Right renal cortex interstitium (tissue), 3 donors: Measurements from ENCODE around the gene FREM1. TPM values are rescaled to one million over a fixed set of nuclear protein-coding genes. Genes with fewer than 3 reads are reported as not detected.

Experiments used
- DNase-seq, 3 donors: peaks; one replicate each; pipeline ENCODE4 v3.0.0-alpha.2; 2013; ENCODE audit warnings: low read depth in 3 of 3, low spot score in 2 of 3
- polyA plus RNA-seq, 3 donors: library from polyadenylated mRNA; unstranded; fragments of 120-200 nt; gene quantifications; one replicate each; pipeline ENCODE4 v1.2.1, GENCODE V29; 2013; ENCODE audit not compliant: insufficient read length in 3 of 3

FREM1 gene
- polyA plus RNA-seq, 3 donors = 173 to 182 (median 177) TPM

DNA sequence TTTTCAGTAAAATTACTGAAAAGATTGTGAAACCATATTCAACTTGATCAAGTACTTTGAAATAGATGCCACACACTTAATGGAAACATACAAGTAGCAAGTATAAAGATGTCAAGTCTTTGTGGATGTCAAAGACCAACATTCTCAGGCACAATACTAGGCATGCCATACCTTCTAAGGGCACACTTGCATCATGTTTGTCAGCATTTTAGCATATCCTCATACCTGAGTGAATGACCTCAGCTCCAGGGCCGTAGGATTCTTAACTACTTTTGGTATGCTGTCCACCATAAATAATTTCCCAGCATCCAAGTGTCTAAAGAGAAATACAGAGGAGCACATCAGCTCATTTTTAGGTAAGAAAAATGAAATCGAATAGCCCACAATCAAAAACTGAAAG is 86.4 kb downstream of the FREM1 start:
- DNase-seq = no peak

DNA sequence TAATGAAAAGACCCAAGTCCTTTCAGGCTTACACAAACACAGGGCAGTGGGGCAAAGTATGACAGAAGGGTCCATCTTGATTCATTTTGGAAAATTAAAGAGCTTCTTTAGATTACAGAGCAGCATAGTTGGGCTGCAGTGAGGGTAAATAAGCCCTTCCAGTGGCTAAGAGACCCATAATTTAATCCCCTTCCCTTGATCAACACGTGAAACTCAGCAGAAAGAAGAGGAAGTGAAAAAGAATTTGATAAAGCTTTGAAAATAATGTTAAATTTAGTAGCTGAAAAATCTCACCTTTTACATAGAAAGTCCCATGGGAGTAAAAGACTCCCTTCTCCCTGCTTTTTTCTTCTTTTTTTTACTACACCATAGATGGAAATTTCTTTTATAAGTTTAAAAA is 87.6 kb downstream of the FREM1 start:
- no peak for DNase-seq

DNA sequence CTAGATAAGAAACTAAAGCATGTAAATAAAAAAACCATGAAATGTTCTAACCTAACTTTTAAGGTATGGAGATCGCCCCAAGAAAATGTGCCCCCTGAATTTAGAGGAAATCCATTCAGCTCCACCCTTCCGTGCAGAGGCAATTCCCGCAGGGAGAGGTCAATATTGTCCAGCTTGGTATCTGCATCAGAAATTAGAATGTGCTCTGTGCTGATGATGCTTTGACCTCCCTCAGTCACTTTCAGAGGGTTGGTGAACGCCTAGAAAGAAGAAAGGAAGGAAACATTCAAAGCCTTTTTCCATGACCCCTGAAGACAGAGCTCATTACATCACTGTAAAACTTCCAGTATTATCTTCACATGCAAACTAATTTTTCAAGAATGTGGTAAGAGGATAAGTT is 91.0 kb downstream of the FREM1 start:
- no peak for DNase-seq

DNA sequence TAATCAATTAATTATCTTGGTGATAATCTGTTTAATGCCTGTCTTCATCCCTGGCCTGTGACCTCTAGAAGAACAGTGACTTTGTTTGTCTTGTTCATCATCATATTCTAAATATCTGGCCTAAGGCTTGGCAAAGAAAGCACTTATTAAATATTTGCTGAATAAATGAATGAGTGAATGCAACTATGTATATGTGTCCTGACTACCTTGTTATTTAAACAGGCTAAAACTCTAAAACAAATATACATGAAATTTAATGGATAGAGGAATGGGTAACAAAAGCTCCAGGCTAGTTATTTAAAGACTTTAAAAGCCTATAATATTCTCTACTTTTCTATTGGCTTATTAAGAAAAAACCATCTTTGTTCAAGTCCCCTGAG is 96.0 kb downstream of the FREM1 start:
- DNase-seq = no peak

DNA sequence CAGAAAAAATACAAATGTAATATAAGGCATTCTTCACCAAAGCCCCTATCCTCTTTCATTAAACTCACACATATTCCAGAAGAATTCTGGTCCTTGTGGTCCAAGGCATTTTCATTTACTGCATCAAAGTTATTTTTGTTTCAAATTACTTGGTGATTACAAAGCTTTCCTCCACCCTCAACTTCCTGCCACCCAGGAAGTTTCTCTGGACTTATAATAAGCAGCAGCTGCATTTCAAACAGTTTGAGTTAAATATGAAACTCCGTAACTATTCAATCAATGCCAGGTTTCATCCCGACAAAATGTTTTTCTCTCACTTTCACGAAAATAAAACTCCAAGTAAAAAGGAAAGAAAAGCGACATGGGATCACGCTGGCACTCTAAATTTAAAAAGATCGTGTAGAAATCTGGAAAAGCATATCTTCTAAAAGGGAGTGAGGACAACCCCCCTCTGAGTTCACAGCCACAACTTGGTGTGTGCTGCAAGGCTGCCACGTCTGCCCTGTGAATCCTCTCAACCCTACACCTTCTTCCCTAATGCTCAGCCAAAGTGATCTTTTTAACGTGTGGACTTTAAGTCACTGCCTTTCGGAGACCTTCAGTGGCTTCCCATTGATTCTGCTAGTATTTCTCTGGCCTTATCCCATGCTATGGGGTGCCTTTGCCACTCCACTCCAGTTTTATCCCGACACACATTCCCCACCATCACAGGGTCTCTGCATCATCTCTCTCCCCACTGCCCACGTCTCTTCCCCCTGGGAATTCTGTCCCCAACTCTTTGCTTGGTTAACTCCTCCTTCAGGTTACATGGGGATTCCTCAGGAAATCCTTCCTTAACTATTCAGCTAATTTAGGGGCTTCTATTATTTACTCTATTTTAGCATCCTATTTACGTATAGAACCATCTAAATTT is 96.6 kb downstream of the FREM1 start:
- DNase-seq = no peak

DNA sequence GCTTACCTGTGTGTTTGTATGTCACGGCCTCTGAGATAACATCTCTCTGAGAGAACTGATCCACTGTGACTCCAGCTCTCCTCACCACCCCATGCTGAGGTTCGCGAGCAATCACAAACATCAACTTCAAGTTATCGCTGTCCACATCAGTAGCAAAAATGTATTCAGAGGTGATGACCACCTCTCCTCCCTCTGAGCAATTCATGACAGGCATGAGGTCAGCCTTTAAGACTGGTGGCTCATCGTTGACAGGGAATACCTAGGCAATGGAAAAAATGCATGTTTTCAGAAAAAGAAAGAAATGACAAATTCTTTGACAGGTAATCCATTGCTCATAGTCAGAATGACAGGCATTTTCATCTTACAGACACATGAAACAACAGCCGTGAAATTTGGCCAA is 97.4 kb downstream of the FREM1 start:
- no peak for DNase-seq

DNA sequence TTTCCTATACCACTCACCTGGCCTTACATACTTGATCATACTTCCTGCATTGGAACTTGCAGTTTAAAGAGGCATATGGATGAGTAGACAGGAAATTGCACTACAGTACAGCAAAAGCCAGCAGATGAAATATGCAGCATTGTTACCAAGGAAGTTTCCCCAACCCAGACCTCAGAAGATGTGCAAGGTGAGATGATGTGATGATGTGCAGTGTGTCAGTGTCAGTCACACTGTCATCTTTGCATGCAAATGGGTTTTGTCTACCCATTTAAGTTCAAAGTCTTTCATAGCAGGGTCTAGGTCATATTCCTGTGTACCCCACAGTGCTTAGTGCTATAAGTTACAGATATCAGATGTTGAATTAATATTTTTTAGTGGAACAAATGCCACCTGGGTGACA is 98.4 kb downstream of the FREM1 start:
- DNase-seq = no peak

DNA sequence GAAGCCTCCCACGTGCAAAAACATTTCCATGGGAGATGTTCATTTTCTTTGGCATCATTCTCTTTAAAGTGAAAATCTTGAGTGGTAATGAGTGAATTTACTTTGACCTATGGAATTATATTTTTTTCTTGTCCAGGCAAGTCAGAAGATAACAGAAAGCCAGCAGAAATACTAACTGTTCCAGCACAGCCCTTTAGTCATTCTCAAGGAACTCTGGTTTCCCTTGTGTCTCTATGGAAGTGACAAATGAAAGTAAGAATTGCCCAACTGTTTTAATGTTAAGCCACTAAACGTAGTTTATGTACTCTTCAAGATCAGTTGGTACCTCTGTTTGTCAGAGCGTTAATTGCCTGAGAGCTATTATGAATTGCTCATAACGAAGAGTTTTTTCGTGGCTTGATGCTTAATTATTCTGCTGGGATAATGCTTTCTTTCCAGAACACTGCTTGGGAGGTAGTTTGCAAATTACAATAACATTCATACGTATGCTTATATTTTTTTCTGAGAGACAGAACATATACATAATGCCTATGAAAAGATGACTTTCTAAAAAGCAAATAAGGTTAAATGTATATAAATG is 103.2 kb downstream of the FREM1 start:
- DNase-seq = no peak

DNA sequence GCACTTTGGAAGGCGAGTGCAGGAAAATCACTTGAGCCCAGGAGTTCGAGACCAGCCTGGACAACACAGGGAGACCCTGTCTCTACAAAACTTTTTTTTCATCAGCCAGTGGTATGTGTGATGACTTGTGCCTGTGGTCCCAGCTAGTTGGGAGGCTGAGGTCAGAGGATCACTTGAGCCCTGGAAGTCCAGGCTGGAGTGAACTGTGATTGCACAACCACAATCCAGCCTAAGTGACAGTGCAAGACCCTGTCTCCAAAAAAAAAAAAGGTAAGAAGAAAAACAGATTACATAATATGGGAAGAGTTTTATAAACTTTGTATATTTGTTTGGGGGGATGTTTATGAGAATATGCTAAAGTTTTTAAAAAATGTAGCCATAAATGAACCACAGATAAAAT is 111.2 kb downstream of the FREM1 start:
- DNase-seq = no peak

DNA sequence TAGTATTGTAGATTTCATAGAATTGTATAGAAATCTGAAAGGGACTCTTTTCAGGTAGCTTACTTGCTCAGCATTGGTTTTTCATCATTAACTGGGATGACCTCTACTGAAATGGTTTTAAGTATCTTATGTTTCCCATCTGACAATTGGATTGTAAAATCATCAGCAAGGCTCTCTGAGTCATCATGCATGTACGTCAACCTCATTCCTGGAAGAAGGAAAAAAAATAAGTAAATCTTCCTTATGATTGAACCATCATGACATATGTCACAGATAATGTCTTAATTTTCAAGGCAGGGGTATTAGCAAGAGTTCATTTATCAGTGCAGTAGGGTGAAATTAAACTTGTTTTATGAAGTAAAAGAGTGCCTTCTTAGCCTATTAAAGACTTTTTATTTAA is 112.8 kb downstream of the FREM1 start:
- DNase-seq = no peak

DNA sequence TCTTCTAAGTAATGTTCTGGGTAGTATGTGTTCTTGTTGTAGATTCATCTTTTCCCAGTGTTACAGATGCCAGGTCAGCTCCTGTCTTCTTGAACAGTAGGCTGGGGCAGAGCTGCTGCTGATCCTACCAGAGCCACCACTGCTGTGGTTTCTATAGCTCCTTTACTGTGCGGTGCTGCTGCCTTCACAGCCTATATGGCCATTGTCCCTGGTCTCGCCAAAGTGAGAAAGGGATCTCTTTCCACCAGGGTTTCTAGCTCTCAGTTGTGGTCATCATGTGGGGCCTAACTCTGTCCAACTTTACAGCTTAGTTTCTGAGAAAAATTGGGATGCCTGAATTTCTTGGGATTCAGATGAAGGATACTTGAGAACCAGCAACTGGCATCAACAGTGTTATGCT is 116.8 kb downstream of the FREM1 start:
- no peak for DNase-seq

DNA sequence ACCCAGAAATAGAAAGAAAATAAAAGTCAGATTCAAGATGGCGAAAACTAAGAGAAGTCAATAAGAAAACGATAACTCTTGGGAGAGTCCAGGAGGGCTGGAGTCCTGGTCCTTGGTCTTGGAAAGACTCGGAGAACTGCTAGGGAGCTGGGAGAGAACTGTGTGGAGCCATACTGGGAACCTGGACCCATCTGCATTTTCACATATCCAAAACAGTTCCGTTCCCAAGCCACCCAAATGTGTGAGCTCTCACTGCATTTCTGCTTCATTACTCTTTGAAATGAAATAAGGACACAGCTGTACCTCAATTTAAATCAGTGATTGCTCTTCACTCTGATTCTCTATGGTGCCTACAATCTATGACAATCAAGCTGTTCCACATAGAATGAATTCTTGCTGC is 119.6 kb downstream of the FREM1 start:
- no peak for DNase-seq

DNA sequence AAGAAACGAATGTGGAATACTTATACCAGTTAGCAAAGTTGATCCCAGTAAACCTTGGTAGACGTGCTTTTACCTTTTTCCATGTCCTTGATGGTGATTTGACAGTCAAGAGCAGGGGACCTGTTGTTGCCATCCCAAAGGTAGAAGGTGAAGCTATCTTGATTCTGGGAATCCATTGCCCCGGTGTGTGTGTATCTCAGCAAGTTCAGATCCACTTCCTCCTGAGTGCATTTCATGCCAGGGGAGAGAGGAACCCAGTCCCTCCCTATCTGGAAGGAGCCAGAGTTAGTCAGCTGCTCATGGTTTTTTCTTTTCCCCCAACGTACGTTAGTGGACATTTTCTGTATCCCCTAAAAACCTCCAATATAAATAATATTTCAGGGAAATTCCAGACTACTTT is 121.4 kb downstream of the FREM1 start:
- DNase-seq = no peak

DNA sequence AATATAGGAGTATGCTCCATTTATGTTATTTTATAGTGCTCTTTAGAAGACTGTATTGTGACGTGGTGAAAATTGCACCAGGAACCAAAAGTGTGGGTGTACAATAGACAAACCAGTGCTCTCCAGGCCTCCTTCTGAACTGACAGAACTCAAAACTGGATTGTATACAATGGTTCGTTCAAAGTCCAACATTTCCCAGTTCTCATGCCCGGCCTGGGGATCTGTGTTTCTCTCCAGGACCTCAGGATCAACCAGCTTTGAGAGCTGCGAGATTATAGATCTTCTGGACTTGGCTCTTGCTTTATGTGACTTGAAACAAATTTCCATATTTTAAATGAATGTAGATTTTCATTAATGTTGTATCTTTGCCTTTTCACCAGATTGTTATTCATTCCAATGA is 126.9 kb downstream of the FREM1 start:
- DNase-seq = no peak

DNA sequence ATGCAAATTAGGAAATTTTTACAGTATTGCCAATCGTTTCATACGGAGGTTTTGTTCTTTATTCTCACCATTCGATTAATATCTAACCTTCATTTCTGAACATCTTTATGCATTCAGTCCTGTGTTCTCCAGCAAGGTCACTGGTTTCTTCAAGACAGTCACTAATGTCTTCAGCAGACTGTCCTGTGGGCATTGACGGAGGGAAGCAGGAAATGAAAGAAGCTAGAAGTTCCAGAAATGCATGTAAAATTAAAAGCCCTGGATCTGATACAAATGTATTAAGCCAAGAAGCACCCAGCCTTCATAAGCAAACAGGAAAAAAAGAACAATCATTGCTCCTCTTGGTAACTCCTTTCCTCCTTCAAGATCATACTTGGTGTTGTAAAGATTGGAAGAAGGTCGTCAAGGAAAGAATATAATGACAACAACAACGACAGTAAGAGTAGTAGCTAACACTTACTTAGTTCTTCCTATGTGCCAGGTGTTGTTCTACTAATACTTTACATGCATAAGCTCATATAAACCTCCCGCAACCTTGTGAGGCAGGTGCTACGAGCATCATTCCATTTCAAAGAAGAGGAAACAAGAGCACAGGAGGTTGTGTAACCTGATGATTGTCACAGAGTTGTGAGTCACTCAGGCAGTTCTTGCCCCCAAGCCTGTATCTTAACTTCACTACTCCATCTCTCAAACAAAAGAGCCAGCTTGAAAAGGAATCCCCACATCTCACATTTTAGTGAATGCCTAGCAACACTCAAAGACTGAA is 127.8 kb downstream of the FREM1 start:
- no peak for DNase-seq

DNA sequence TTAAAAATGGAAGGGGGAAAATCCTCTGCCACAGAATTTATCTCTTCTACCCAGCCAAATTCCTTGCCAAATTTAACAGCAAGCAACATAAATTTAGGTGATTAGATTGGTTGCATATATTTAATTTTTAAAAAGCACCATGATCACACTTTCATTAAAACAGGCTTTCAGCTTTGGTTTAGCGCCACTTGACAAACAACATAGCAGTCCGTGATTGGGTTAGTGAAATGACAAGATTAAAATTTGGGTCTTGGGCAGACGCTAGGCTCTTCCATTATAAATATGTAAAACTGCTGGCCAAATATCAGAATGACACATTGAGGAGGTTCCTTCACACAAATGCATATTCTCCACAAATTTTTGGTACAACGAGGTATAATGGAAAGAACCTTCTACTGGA is 129.5 kb downstream of the FREM1 start:
- DNase-seq = no peak

DNA sequence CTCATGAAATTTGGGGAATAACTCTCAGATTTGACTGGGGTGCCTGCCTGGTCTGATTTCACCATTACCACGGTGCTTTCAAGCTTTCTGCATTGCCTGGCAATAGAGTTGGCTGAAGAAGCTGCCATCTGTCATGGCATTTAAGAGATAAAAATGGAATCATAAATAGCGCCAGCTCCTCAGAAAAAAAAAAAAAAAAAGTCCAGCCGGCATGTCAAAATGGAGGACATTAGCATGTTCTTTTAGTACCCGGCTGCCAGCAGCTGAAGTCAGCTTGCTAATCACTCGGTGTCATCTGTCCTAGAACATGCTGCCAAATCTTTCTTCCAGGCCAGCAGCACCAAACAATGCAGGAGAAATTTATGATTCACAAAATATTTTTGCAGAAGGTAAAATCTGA is 130.0 kb downstream of the FREM1 start:
- no peak for DNase-seq

DNA sequence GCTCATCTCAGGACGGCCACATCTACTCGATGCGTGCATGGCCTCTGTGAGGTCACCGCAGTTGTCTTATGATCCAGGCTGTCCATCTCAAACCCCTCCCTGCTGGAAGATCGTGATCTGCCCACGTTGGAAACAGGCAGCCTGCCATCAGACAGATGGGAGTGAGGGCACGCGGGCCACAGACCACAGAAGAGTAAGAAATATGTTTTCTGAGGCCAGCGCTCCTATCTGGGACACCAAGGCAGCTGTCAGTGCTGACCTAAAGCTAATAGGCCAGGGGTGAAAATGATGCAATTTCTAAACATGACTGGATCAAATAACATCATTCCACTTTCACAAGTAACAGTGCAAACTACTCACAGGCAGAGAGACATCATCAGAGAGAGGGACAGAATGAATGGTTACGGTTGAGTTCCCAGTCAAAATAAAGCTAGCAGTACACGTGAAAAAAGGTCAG is 130.6 kb downstream of the FREM1 start:
- no peak for DNase-seq

DNA sequence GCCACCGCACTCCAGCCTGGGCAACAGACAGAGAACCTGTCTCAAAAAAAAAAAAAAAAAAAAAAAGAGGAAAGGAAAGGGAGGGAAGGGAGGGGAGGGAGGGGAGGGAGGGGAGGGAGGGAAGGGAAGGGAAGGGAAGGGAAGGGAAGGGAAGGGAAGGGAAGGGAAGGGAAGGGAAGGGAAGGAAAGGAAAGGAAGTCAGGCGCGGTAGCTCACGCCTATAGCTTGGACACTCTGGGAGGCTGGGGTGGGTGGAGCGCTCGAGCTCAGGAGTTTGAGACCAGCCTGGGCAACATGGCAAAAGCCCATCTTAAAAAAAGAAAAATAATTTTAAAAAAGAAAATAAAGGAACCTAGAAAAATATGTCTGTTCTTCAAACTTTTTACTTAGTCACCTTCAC is 131.7 kb downstream of the FREM1 start:
- no peak for DNase-seq

DNA sequence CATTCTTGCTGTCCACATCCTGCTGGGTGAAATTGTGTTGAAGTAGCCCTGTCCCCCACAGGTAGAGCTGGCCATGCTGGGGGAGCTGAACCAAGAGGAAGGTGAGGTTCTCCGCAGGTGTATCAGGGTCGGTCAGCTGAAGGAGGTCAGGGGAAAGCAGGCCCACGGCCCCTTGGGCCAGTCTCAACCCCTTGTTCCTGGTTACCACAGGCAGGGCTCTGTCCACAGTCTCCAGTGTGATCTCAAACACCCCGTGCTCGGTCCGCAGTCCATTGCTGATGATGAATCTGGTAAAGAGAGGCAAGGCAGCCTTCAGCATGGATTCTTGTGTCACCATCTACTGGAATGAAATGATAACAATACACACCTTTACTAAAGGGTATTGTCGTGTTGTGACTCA is 134.3 kb downstream of the FREM1 start:
- no peak for DNase-seq

DNA sequence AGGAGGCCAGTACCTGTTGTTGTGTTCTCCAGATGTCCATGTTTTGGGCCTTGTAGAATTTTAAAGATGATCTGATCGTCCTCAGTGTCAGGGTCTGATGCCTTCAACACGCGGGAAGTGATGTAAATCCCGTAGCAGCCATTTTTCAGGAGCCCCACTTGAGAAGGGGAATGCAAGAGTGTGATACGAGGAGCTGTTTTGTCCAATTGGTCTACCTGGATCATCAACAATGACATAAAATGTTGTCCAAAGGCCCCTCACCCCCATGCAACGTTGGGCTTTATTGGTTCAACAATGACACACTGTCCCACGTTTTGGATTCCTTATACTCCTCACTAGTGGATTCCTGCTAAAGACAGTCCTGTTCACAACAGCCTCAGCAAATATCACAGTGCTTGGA is 139.6 kb downstream of the FREM1 start:
- DNase-seq = no peak

DNA sequence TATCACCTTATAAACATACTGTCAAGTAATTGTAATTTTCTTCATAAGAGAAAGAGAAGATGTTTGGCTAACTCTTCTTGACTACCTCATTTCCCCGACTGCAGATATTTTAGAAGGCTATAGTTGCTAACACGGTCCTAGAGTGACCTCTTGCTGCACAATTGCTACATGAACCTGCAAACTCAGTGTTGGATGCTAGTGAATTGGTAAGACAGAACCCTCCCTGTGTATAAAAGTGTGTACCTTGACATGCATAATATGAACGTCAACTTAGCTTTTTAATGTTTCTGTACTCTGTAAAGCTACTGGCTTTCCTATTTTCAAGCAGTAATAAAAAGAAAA is 141.0 kb downstream of the FREM1 start:
- DNase-seq = no peak
